OCI-LY1 (cell line): ENCODE results near the gene CALR3.

Experiments
- H2AFZ ChIP-seq: fragments of 200-600 bp; sonication (generic), shearing (Covaris generic); 2 replicates; pipeline ENCODE4 v1.6.0; 2014; ENCODE audit warnings: antibody characterized with exemption, mild to moderate bottlenecking, low read length
- H3F3A ChIP-seq: fragments of 200-600 bp; sonication (generic), shearing (Covaris generic); 2 replicates; pipeline ENCODE4 v1.6.0; 2014; ENCODE audit warnings: mild to moderate bottlenecking, antibody characterized with exemption, low read length, moderate library complexity; ENCODE audit not compliant: insufficient read depth
- H3K27ac ChIP-seq: fragments of 200-600 bp; sonication (generic); 2 replicates; pipeline ENCODE4 v1.5.1; 2014; ENCODE audit warnings: low read length, mixed run types, mild to moderate bottlenecking, low read depth; ENCODE audit not compliant: poor library complexity, severe bottlenecking
- H3K27me3 ChIP-seq: fragments of 200-600 bp; sonication (generic); 2 replicates; pipeline ENCODE4 v1.6.0; 2014; ENCODE audit warnings: antibody characterized with exemption, mild to moderate bottlenecking, low read length, moderate library complexity; ENCODE audit not compliant: insufficient read depth
- H3K36me3 ChIP-seq: fragments of 200-600 bp; sonication (generic); 2 replicates; pipeline ENCODE4 v1.6.1; 2014; ENCODE audit warnings: mild to moderate bottlenecking, antibody characterized with exemption, low read length, moderate library complexity, mixed read lengths; ENCODE audit not compliant: insufficient read depth
- H3K4me1 ChIP-seq: fragments of 200-600 bp; sonication (generic); 2 replicates; pipeline ENCODE4 v1.5.1; 2014; ENCODE audit warnings: mild to moderate bottlenecking, low read length, moderate library complexity; ENCODE audit not compliant: insufficient read depth, severe bottlenecking
- H3K4me2 ChIP-seq: fragments of 200-600 bp; sonication (generic), shearing (Covaris generic); 2 replicates; pipeline ENCODE4 v1.6.1; 2014; ENCODE audit warnings: low read length
- H3K4me3 ChIP-seq: fragments of 200-600 bp; sonication (generic); 2 replicates; pipeline ENCODE4 v1.5.1; 2014; ENCODE audit warnings: low read length, low read depth, mild to moderate bottlenecking, mixed read lengths; ENCODE audit not compliant: poor library complexity, severe bottlenecking
- H3K79me2 ChIP-seq: fragments of 200-600 bp; shearing (Covaris generic); 2 replicates; pipeline ENCODE4 v1.6.1; 2016; ENCODE audit warnings: mixed run types, low read length, mixed read lengths; ENCODE audit not compliant: insufficient read depth
- H3K9ac ChIP-seq: fragments of 200-600 bp; sonication (generic), shearing (Covaris generic); 2 replicates; pipeline ENCODE4 v1.6.1; 2014; ENCODE audit warnings: mild to moderate bottlenecking, low read length, mixed read lengths
- H3K9me2 ChIP-seq: fragments of 200-600 bp; sonication (generic), shearing (Covaris generic); 2 replicates; pipeline ENCODE4 v1.6.1; 2014; ENCODE audit warnings: low read depth, mild to moderate bottlenecking, low read length, mixed read lengths
- H3K9me3 ChIP-seq: fragments of 200-600 bp; shearing (Covaris generic); 2 replicates; pipeline ENCODE4 v1.6.1; 2014; ENCODE audit warnings: low read length, mixed read lengths
- H4K20me1 ChIP-seq: fragments of 200-600 bp; sonication (generic), shearing (Covaris generic); 2 replicates; pipeline ENCODE4 v1.6.0; 2016; ENCODE audit warnings: mild to moderate bottlenecking, low read length; ENCODE audit not compliant: insufficient read depth
- CTCF ChIP-seq: fragments of 200-600 bp; sonication (generic), shearing (Covaris generic); IDR thresholded peaks from 2 replicates; pipeline ENCODE4 v1.5.1; 2017; ENCODE audit warnings: mild to moderate bottlenecking, antibody characterized with exemption, low read length, moderate library complexity, mixed read lengths
- EZH2 ChIP-seq: fragments of 200-600 bp; sonication (generic), shearing (Covaris generic); IDR thresholded peaks from 2 replicates; pipeline ENCODE4 v1.8.0; 2017; ENCODE audit warnings: borderline replicate concordance, mixed run types, mild to moderate bottlenecking, antibody characterized with exemption, low read length, moderate library complexity, mixed read lengths

CALR3 gene

GRCh38 chr19:16530540-16531379 is 34.8 kb upstream of the CALR3 start:
- H3K4me1 ChIP-seq = no peaks in the 10 kb centered on the region
- no peak overlapping the region for H2AFZ ChIP-seq
- no peaks in the 10 kb centered on the region for H3K9me2 ChIP-seq
- no peak overlapping the region for H3K4me2 ChIP-seq
- no peaks in the 10 kb centered on the region for H3K79me2 ChIP-seq
- no peaks in the 10 kb centered on the region for H3K27me3 ChIP-seq
- TF ChIP-seq EZH2 = no peak
- no peak for TF ChIP-seq CTCF
- H3K36me3 ChIP-seq = peaks cover 99% of the 10 kb centered on the region
- no peaks in the 10 kb centered on the region for H3K9me3 ChIP-seq
- H3K27ac ChIP-seq = no peak overlapping the region
- H3F3A ChIP-seq = no peaks in the 10 kb centered on the region
- H3K4me3 ChIP-seq = no peak overlapping the region
- no peak overlapping the region for H3K9ac ChIP-seq
- H4K20me1 ChIP-seq = no peaks in the 10 kb centered on the region

GRCh38 chr19:16529466-16530144 is 33.6 kb upstream of the CALR3 start:
- Histone ChIP-seq H4K20me1 (no peaks in the 10 kb centered on the region), H3K4me1 (no peaks in the 10 kb centered on the region), H3K9me2 (no peaks in the 10 kb centered on the region), H3K9ac (no peak overlapping the region), H3K27ac (no peak overlapping the region), H3K4me2 (no peak overlapping the region), H3K4me3 (no peak overlapping the region), H3K79me2 (no peaks in the 10 kb centered on the region), H3K9me3 (no peaks in the 10 kb centered on the region), H3K27me3 (no peaks in the 10 kb centered on the region), H3F3A (no peaks in the 10 kb centered on the region), H3K36me3 (peaks cover 99% of the 10 kb centered on the region), H2AFZ (no peak overlapping the region)
- no peak for TF ChIP-seq EZH2
- TF ChIP-seq CTCF = no peak

- Histone ChIP-seq H4K20me1 (no peaks in the 10 kb centered on the region), H3F3A (no peaks in the 10 kb centered on the region), H3K36me3 (peaks cover 96% of the 10 kb centered on the region)
Observed at GRCh38 chr19:16527971-16528521, 32.1 kb upstream of the CALR3 start.

More at GRCh38 chr19:16527971-16528521, 32.1 kb upstream of the CALR3 start:
- H3K4me2 ChIP-seq = no peak overlapping the region
- no peaks in the 10 kb centered on the region for H3K27me3 ChIP-seq
- H3K9me3 ChIP-seq = no peaks in the 10 kb centered on the region
- no peaks in the 10 kb centered on the region for H3K9me2 ChIP-seq
- no peak overlapping the region for H3K9ac ChIP-seq
- no peak overlapping the region for H3K27ac ChIP-seq
- H3K4me3 ChIP-seq = no peak overlapping the region
- no peak overlapping the region for H2AFZ ChIP-seq
- no peaks in the 10 kb centered on the region for H3K4me1 ChIP-seq
- TF ChIP-seq CTCF = peak; percentile 75
- TF ChIP-seq EZH2 = no peak
- H3K79me2 ChIP-seq = no peaks in the 10 kb centered on the region
